Measurements from ENCODE around the gene UBE2F. TPM values are rescaled to one million over a fixed set of nuclear protein-coding genes. Genes with fewer than 3 reads are reported as not detected.

UBE2F gene
- polyA plus RNA-seq, 3 donors, result 51.1 to 120 (median 117) TPM

- intact Hi-C loops (cut with micrococcal nuclease), result no loop called here
- Histone ChIP-seq H3K4me2 (replicated peaks; ENCODE audit: extremely low read depth, low read length, poor library complexity, severe bottlenecking) (no peak overlapping the region), H3K79me2 (ENCODE audit: insufficient read depth, low read length) (no peaks in the 10 kb centered on the region), H3K9me3 (replicated peaks in 1 of 2; ENCODE audit: control insufficient read depth in 1 of 2, insufficient read depth in 1 of 2, low read length in 2 of 2) (no peaks in the 10 kb centered on the region), H3K27me3 (ENCODE audit: control insufficient read depth in 2 of 2, insufficient read depth in 2 of 2, low read length in 2 of 2) (no peaks in the 10 kb centered on the region), H3K9ac (ENCODE audit: insufficient read depth, low read length, poor library complexity, severe bottlenecking) (no peak overlapping the region), H2AFZ (ENCODE audit: insufficient read depth, low read depth, low read length, poor library complexity, severe bottlenecking) (no peak overlapping the region), H3K4me1 (ENCODE audit: control insufficient read depth in 1 of 2, insufficient read depth in 2 of 2, low read length in 2 of 2) (no peaks in the 10 kb centered on the region), H3K27ac (ENCODE audit: low read depth in 1 of 2, low read length in 2 of 2) (no peak overlapping the region), H3K4me3 (replicated peaks in 1 of 3; ENCODE audit: low read depth in 2 of 3, low read length in 3 of 3) (no peak overlapping the region), H4K20me1 (ENCODE audit: insufficient read depth, low read length) (peaks cover 56% of the 10 kb centered on the region), H3K36me3 (replicated peaks in 1 of 2; ENCODE audit: control insufficient read depth in 1 of 2, insufficient read depth in 2 of 2, low read length in 2 of 2) (peaks cover 48 to 80% of the 10 kb centered on the region in 2 donors)
- H3K4me3 Mint-ChIP-seq, result no peak overlapping the region
- peaks cover 71 to 73% of the 10 kb centered on the region in 2 donors for H3K36me3 Mint-ChIP-seq
- peaks cover 0 to 3% (median 0%) of the 10 kb centered on the region in 3 donors for H3K27me3 Mint-ChIP-seq (ENCODE audit: low read depth in 3 of 3)
- DNase-seq, result no peak
- TF ChIP-seq, protein P1, sequence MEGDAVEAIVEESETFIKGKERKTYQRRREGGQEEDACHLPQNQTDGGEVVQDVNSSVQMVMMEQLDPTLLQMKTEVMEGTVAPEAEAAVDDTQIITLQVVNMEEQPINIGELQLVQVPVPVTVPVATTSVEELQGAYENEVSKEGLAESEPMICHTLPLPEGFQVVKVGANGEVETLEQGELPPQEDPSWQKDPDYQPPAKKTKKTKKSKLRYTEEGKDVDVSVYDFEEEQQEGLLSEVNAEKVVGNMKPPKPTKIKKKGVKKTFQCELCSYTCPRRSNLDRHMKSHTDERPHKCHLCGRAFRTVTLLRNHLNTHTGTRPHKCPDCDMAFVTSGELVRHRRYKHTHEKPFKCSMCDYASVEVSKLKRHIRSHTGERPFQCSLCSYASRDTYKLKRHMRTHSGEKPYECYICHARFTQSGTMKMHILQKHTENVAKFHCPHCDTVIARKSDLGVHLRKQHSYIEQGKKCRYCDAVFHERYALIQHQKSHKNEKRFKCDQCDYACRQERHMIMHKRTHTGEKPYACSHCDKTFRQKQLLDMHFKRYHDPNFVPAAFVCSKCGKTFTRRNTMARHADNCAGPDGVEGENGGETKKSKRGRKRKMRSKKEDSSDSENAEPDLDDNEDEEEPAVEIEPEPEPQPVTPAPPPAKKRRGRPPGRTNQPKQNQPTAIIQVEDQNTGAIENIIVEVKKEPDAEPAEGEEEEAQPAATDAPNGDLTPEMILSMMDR (IDR thresholded peaks at IDR 0.05), result no peak
- no peaks in the 10 kb centered on the region for H3K4me1 Mint-ChIP-seq
- H3K27ac Mint-ChIP-seq, result no peak overlapping the region
- H3K9me3 Mint-ChIP-seq, result no peaks in the 10 kb centered on the region
- WGBS (ENCODE audit: insufficient coverage), result 100% methylated on average over 1 of the region's 2 CpGs
These were observed 53.1 kb downstream of the UBE2F start for GRCh38 chr2:238019962-238020361.

DNA sequence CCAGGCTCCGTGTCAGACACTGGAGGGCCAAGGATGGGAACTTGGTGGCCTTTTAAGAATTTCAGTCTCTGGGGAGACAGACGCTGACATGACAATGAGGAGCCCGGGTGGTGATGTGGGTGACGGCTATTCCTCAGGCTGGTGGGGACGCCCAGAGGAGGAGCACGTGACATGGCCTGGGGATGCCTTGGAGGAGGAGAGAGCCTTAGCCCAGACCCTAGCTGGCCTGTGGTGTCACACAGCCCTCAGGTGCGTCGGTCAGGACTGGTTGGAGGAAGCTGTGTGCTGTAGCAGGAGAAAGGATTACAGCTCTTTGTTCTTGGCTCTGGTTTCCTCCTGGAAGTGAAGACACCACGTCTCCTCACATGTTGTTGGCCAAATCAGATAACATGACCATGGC lies 54.0 kb downstream of the UBE2F start:
- intact Hi-C loops (cut with micrococcal nuclease), result no loop called here
- Mint-ChIP-seq H3K27me3 (ENCODE audit: low read depth in 3 of 3) (peaks cover 0 to 3% (median 0%) of the 10 kb centered on the region in 3 donors), H3K4me3 (no peak overlapping the region), H3K9me3 (no peaks in the 10 kb centered on the region), H3K36me3 (peaks cover 76 to 77% of the 10 kb centered on the region in 2 donors), H3K27ac (peak overlapping the region in 2 of 7 donors; percentile 11 to 50), H3K4me1 (no peaks in the 10 kb centered on the region)
- Histone ChIP-seq H3K4me1 (ENCODE audit: control insufficient read depth in 1 of 2, insufficient read depth in 2 of 2, low read length in 2 of 2) (no peaks in the 10 kb centered on the region), H4K20me1 (ENCODE audit: insufficient read depth, low read length) (peaks cover 60% of the 10 kb centered on the region), H3K79me2 (ENCODE audit: insufficient read depth, low read length) (no peaks in the 10 kb centered on the region), H2AFZ (ENCODE audit: insufficient read depth, low read depth, low read length, poor library complexity, severe bottlenecking) (no peak overlapping the region), H3K4me2 (replicated peaks; ENCODE audit: extremely low read depth, low read length, poor library complexity, severe bottlenecking) (no peak overlapping the region), H3K9ac (ENCODE audit: insufficient read depth, low read length, poor library complexity, severe bottlenecking) (no peak overlapping the region), H3K9me3 (replicated peaks in 1 of 2; ENCODE audit: control insufficient read depth in 1 of 2, insufficient read depth in 1 of 2, low read length in 2 of 2) (no peaks in the 10 kb centered on the region), H3K27me3 (ENCODE audit: control insufficient read depth in 2 of 2, insufficient read depth in 2 of 2, low read length in 2 of 2) (no peaks in the 10 kb centered on the region), H3K36me3 (replicated peaks in 1 of 2; ENCODE audit: control insufficient read depth in 1 of 2, insufficient read depth in 2 of 2, low read length in 2 of 2) (peaks cover 57 to 86% of the 10 kb centered on the region in 2 donors), H3K27ac (ENCODE audit: low read depth in 1 of 2, low read length in 2 of 2) (no peak overlapping the region), H3K4me3 (replicated peaks in 1 of 3; ENCODE audit: low read depth in 2 of 3, low read length in 3 of 3) (no peak overlapping the region)
- 94% methylated on average over 6 of the region's 9 CpGs for WGBS (ENCODE audit: insufficient coverage)
- DNase-seq, result no peak
- TF ChIP-seq, protein P1 (IDR thresholded peaks at IDR 0.05), result no peak
